Heart left ventricle (tissue), 16 donors: ENCODE results near the gene NR2F2. TPM values are rescaled to one million over a fixed set of nuclear protein-coding genes. Genes with fewer than 3 reads are reported as not detected.

ENCODE experiments used
- ATAC-seq, 4 donors: fragments of 200-7000 bp; cut with Tn5 transposase; one replicate each; pipeline ENCODE4 v1.9.1; 2020 to 2022; ENCODE audit warnings: moderate library complexity in 4 of 4, mild to moderate bottlenecking in 3 of 4, moderate number of reproducible peaks in 1 of 4
- DNase-seq, 5 donors: peaks; one replicate each; pipeline ENCODE4 v3.0.0-alpha.2; 2020
- H3K27ac ChIP-seq, 12 donors: fragments of 200-600 bp; sonication (generic) in 4 of 12; one replicate each; pipeline versions ENCODE4 v1.5.0 to v1.8.0; 2016 to 2022; ENCODE audit warnings: mild to moderate bottlenecking in 2 of 12
- H3K27me3 ChIP-seq, 9 donors: fragments of 200-600 bp; sonication (generic) in 2 of 9; one replicate each; pipeline versions ENCODE4 v1.5.1 to v1.8.0; 2016 to 2022; ENCODE audit warnings: mild to moderate bottlenecking in 3 of 9
- H3K36me3 ChIP-seq, 9 donors: fragments of 200-600 bp; sonication (generic) in 2 of 9; one replicate each; pipeline versions ENCODE4 v1.5.0 to v1.8.0; 2018 to 2022; ENCODE audit warnings: mild to moderate bottlenecking in 2 of 9
- H3K4me1 ChIP-seq, 12 donors: fragments of 200-600 bp; sonication (generic) in 4 of 12; one replicate each; pipeline versions ENCODE4 v1.5.0 to v1.8.0; 2016 to 2022; ENCODE audit warnings: mild to moderate bottlenecking in 3 of 12
- H3K4me3 ChIP-seq, 12 donors: fragments of 200-600 bp; sonication (generic) in 4 of 12; one replicate each; pipeline versions ENCODE4 v1.5.0 to v1.8.0; 2017 to 2022; ENCODE audit warnings: mild to moderate bottlenecking in 9 of 12, moderate library complexity in 4 of 12
- H3K9me3 ChIP-seq, 12 donors: fragments of 200-600 bp; sonication (generic) in 4 of 12; one replicate each; pipeline versions ENCODE4 v1.5.0 to v1.8.0; 2016 to 2022; ENCODE audit warnings: mild to moderate bottlenecking in 1 of 12
- POLR2A ChIP-seq, 2 donors: fragments of 450-650 bp; IDR thresholded peaks; one replicate each; pipeline ENCODE4 v1.6.1; 2017; ENCODE audit warnings: antibody characterized with exemption in 2 of 2, mild to moderate bottlenecking in 2 of 2, moderate library complexity in 2 of 2
- WGBS, 4 donors: extraction: QIAGEN DNeasy Blood & Tissue Kit in 2 of 4; methylation state at CpG; one replicate each; pipeline versions ENCODE4 v1.1.5 to v1.1.7; 2013 to 2018; 5-methylcytosine and 5-hydroxymethylcytosine counted together
- intact Hi-C, 10 donors: fragments of 100-400 bp; cut with DNase I; formaldehyde crosslinking; loops; one replicate each; pipeline versions ENCODE4 v1.11.1 to v1.14.2; 2022
- polyA plus RNA-seq, 2 donors: library from polyadenylated mRNA; stranded (reverse); fragments of 200-250 nt; gene quantifications; one replicate each; pipeline ENCODE4 v1.2.3, GENCODE V29; 2013
- total RNA-seq, 9 donors: library from RNA; depleted of rRNA in 2 of 9; stranded (reverse); fragments of >200 nt in 2 of 9; fragmentation: NEBNext Ultra II Directional in 3 of 9; extraction: Animal tissue kit (Norgen Biotek cat#: 25700) in 3 of 9; gene quantifications; one replicate each; pipeline versions ENCODE4 v1.1.0 to v1.2.4, GENCODE V29; 2016 to 2023
- TF ChIP-seq, protein P1 (sequence below), 12 donors: fragments of 200-600 bp; sonication (generic) in 4 of 12; IDR thresholded peaks; one replicate each; pipeline versions ENCODE4 v1.5.0 to v1.8.0; 2018 to 2022; ENCODE audit warnings: antibody characterized with exemption in 12 of 12, mild to moderate bottlenecking in 5 of 12
- donor health status: ischemic (EF 13 %, LVEDD 7.1; RV severe dilation, severe dysfunction).
- donor health status: healthy with polysubstance abuse.
- donor health status: DM: no; HTN: yes; CAD: no.
- donor health status: DM: no; HTN: no; CAD: no.
- donor health status: ischemic (EF 25% LVEDD 6.9; RV normal size, moderate dysfunction).
- donor health status: ischemic (EF 25% LVEDD 5.7; RV mildly dilated, moderate dysfunction).
- donor health status: healthy.
- donor health status: DM: yes; HTN: yes; CAD: no.
- donor health status: ischemic (EF 35%, LVEDD 5.7; RV mildly dilated, moderate dysfunction).
- donor health status: nonischemic (EF 11% LVEDD 7.7; RV severe dilation, severe dysfunction).
- donor health status: DM: yes; HTN: yes; CAD: no.
- donor health status: PGD.
- donor health status: ischemic (EF 29% LVEDD 5.4; RV normal size, mild dysfunction).
- donor health status: nonischemic (EF 23%, LVEDD 6.1; RV moderate dilation, normal function).

Gene NR2F2
- total and polyA plus RNA-seq, 11 donors: 11.8 to 22.4 (median 16.1) TPM

DNA sequence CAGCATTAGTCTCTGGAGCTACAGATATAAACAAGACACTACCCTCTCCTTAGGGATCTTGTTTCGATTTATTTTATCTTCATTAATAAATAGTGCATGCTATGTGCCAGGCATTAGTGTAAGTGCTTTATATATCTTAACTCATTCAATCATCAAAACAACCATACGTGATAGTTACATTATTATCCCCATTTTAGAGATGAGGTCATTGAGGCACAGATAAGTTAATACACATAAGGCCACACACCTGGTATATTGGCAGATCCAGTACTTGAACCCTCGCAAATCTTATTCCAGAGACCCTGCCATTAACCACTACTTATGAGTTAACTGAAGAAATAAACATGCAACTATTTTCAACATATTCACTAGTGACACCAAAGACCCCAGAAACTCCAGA is 25.7 kb upstream of the NR2F2 start:
- Histone ChIP-seq H3K27ac (no peak overlapping the region), H3K27me3 (no peaks in the 10 kb centered on the region), H3K4me1 (peaks cover 0 to 18% (median 0%) of the 10 kb centered on the region in 12 donors), H3K36me3 (no peaks in the 10 kb centered on the region), H3K9me3 (no peaks in the 10 kb centered on the region), H3K4me3 (no peak overlapping the region)
- ATAC-seq (no peak), DNase-seq (no peak)
- 64 to 99% (median 74%) methylated on average over 3 of the region's 3 CpGs for WGBS, 4 donors
- intact Hi-C loops: no loop called here
- TF ChIP-seq POLR2A (IDR thresholded peaks at IDR 0.05): no peak
- TF ChIP-seq, protein P1, sequence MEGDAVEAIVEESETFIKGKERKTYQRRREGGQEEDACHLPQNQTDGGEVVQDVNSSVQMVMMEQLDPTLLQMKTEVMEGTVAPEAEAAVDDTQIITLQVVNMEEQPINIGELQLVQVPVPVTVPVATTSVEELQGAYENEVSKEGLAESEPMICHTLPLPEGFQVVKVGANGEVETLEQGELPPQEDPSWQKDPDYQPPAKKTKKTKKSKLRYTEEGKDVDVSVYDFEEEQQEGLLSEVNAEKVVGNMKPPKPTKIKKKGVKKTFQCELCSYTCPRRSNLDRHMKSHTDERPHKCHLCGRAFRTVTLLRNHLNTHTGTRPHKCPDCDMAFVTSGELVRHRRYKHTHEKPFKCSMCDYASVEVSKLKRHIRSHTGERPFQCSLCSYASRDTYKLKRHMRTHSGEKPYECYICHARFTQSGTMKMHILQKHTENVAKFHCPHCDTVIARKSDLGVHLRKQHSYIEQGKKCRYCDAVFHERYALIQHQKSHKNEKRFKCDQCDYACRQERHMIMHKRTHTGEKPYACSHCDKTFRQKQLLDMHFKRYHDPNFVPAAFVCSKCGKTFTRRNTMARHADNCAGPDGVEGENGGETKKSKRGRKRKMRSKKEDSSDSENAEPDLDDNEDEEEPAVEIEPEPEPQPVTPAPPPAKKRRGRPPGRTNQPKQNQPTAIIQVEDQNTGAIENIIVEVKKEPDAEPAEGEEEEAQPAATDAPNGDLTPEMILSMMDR (IDR thresholded peaks at IDR 0.05): no peak

DNA sequence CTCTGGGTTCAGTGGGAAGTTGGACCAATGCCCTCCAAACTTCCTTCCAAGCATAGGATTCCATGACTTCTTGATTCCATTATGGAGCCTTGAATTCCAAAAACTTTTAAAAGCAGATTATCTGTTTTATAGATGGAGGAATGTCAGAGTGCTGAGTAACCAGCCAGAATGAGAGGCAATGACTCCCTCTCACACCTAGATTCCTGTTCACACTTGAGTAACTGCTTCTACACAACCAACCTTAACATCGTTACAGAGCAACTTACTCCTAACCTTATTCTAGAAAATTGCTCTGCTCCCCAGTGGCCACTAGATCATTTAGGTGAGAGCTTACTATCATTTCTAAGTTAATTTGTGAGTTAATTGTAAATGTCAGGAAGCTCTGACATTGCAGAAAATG is 24.2 kb upstream of the NR2F2 start:
- WGBS, 4 donors: 95 to 100% (median 96%) methylated on average over 1 of the region's 1 CpG
- H3K9me3 ChIP-seq: no peaks in the 10 kb centered on the region
- no peak for TF ChIP-seq POLR2A (IDR thresholded peaks at IDR 0.05)
- no peak overlapping the region for H3K4me3 ChIP-seq
- H3K27ac ChIP-seq: no peak overlapping the region
- DNase-seq (no peak), ATAC-seq (no peak)
- intact Hi-C loops: no loop called here
- H3K27me3 ChIP-seq: no peaks in the 10 kb centered on the region
- peaks cover 0 to 19% (median 0%) of the 10 kb centered on the region in 12 donors for H3K4me1 ChIP-seq
- H3K36me3 ChIP-seq: no peaks in the 10 kb centered on the region

DNA sequence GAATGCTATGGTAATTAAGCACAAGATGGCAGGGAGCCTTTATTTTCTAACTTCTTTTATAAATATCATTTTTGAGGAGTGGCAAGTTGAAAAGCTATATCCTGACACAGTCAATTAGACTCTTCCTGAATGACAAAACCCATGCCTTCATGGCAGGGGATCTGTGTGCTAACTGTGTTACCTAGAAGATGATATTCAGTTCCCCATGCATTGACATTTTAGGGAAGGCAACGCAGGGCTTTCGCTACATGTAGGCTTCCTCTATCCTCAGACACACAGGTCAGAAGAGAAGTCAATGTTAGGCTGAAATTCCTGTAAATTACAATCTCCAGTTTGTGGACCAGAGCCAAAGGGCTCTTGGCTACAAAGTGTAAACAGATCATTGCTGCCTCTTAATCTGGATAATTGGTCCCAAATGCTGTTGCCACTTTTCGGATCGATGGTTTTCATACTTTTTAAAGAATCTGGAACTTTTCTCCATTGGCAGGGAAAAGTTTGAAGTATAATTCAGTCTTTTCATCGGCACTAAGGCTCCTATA is 22.6 kb upstream of the NR2F2 start:
- Histone ChIP-seq H3K4me3 (no peak overlapping the region), H3K4me1 (peaks cover 0 to 31% (median 0%) of the 10 kb centered on the region in 12 donors), H3K36me3 (no peaks in the 10 kb centered on the region), H3K9me3 (no peaks in the 10 kb centered on the region), H3K27ac (peak overlapping the region in 1 of 12 donors; percentile 10), H3K27me3 (no peaks in the 10 kb centered on the region)
- no peak for ATAC-seq
- TF ChIP-seq, protein P1 (IDR thresholded peaks at IDR 0.05): no peak
- TF ChIP-seq POLR2A (IDR thresholded peaks at IDR 0.05): no peak
- 71 to 84% (median 77%) methylated on average over 5 of the region's 5 CpGs for WGBS, 4 donors
- intact Hi-C loops: no loop called here
- no peak for DNase-seq

DNA sequence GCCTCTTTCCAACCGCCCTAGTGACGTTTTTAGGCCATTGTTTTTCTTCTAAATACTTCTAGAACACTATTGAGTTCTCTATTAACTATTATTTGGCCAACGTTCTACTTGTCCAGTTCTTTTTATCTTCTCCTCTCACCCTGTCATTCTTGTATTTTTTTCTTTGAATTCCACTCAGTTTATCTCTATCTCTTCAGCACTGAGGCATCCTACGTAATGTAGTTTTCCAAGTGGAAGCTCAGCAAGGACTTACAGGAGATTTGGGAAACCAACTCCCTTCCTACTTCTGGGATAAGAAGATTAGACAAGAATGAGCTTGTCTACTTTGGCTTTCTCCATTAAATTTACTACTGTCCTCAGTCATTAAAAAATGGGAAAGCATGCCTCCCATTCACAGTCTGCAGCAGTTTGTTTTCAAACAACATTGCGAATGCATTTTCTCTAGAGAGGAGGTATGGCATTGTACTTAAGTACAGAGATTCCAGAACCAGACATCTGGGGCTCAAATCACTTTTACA is 21.3 kb upstream of the NR2F2 start:
- no peak for TF ChIP-seq POLR2A (IDR thresholded peaks at IDR 0.05)
- DNase-seq: no peak
- Histone ChIP-seq H3K4me1 (peaks cover 0 to 31% (median 0%) of the 10 kb centered on the region in 12 donors), H3K4me3 (no peak overlapping the region), H3K27ac (peak overlapping the region in 1 of 12 donors; percentile 10), H3K27me3 (peaks cover 0 to 7% (median 0%) of the 10 kb centered on the region in 9 donors), H3K36me3 (no peaks in the 10 kb centered on the region), H3K9me3 (no peaks in the 10 kb centered on the region)
- WGBS, 4 donors: 42 to 52% (median 51%) methylated on average over 5 of the region's 5 CpGs
- ATAC-seq: peak in 1 of 4 donors; percentile 45
- intact Hi-C loops: no loop called here

DNA sequence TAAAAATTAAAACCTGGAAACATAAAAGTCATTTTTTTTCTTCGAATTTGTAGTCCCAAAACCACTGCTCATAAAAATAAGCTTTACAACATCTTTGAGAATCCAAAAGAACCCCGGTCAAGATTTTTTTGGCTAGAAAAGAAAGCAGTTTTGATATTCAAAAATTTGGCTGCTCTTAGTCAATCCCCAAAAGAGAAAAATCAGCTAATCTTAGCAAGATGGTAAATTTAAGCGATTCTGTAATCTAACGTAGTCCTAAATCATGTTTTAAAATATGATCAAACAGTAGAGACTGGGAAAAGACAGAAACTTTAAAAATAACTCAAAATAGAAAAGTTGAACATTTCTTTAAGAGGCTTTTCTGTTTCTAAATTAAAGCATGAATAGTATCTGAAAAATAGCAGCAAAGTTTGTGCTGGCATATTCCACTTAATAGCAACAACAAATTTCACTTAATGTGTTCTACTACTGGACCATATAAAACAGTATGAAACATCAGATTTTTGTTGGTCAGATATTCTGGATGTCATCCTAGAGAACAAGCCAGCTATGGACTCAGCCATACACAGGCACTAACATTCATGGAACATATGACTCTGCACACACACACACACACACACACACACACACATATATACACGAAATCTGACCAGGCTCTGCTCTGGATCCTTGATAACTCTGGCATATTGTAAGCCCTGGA is 19.1 kb upstream of the NR2F2 start:
- peaks cover 0 to 31% (median 0%) of the 10 kb centered on the region in 12 donors for H3K4me1 ChIP-seq
- WGBS, 4 donors: 66 to 74% (median 68%) methylated on average over 5 of the region's 5 CpGs
- ATAC-seq: no peak
- intact Hi-C loops: loop anchor here in 1 of 10 donors (10.0 kb wide), 1 partner anchor 147 kb away; no protein-coding TSS in a partner anchor
- H3K9me3 ChIP-seq: no peaks in the 10 kb centered on the region
- H3K36me3 ChIP-seq: no peaks in the 10 kb centered on the region
- no peak for DNase-seq
- peaks cover 0 to 19% (median 0%) of the 10 kb centered on the region in 9 donors for H3K27me3 ChIP-seq
- no peak overlapping the region for H3K4me3 ChIP-seq
- H3K27ac ChIP-seq: peak overlapping the region in 4 of 12 donors; percentile 11 to 35 (median 21)
- TF ChIP-seq POLR2A (IDR thresholded peaks at IDR 0.05): no peak
- TF ChIP-seq, protein P1 (IDR thresholded peaks at IDR 0.05): no peak
